Hematopoietic multipotent progenitor cell treated with erythropoietin and hydrocortisone succinate and interleukin-3 and kit ligand, for 6 days (in vitro differentiated cells): ENCODE data around the gene IFNG.
"Not testable (repeated sequence)": the region's sequence is repeated elsewhere in the genome, so short reads cannot be mapped to it uniquely, and the experiment has no call there.

ENCODE experiments used
- DNase-seq: peaks from one replicate; pipeline ENCODE4 v3.0.0-alpha.2; 2015

Gene IFNG

GRCh38 chr12:68159681-68160304 is at the start of gene IFNG:
Gene IFNG (minus strand): TSS chr12:68159740. CDS start chr12:68159615, 125 bp downstream.
- DNase-seq = no peak

GRCh38 chr12:68209048-68209728 is 49.6 kb upstream of the IFNG start:
- not testable (repeated sequence) for DNase-seq

- DNase-seq = no peak
These were observed 47.7 kb upstream of the IFNG start for GRCh38 chr12:68207276-68207675.

- DNase-seq = no peak
These were observed 46.9 kb upstream of the IFNG start for GRCh38 chr12:68206446-68206845.

GRCh38 chr12:68203460-68203875 is 43.9 kb upstream of the IFNG start:
- peak; percentile 18 for DNase-seq

- no peak for DNase-seq
These were observed 41.3 kb upstream of the IFNG start for GRCh38 chr12:68200854-68201253.

- no peak for DNase-seq
These were observed 39.6 kb upstream of the IFNG start for GRCh38 chr12:68199127-68199526.

- DNase-seq = no peak
These were observed 39.1 kb upstream of the IFNG start for GRCh38 chr12:68198507-68199086.

GRCh38 chr12:68190301-68190700 is 30.8 kb upstream of the IFNG start:
- DNase-seq = no peak

GRCh38 chr12:68189821-68190242 is 30.3 kb upstream of the IFNG start:
- peak; percentile 9 for DNase-seq

GRCh38 chr12:68185598-68185997 is 26.1 kb upstream of the IFNG start:
- DNase-seq = no peak

- no peak for DNase-seq
These were observed 21.5 kb upstream of the IFNG start for GRCh38 chr12:68180792-68181744.

GRCh38 chr12:68178774-68179439 is 19.4 kb upstream of the IFNG start:
- no peak for DNase-seq

GRCh38 chr12:68178184-68178583 is 18.6 kb upstream of the IFNG start:
- DNase-seq = no peak

GRCh38 chr12:68177562-68177961 is 18.0 kb upstream of the IFNG start:
- no peak for DNase-seq

GRCh38 chr12:68176257-68176656 is 16.7 kb upstream of the IFNG start:
- DNase-seq = no peak

GRCh38 chr12:68175557-68176061 is 16.1 kb upstream of the IFNG start:
- DNase-seq = no peak

GRCh38 chr12:68174761-68175160 is 15.2 kb upstream of the IFNG start:
- DNase-seq = not testable (repeated sequence)

GRCh38 chr12:68173792-68174191 is 14.3 kb upstream of the IFNG start:
- DNase-seq = no peak

- no peak for DNase-seq
These were observed 11.2 kb upstream of the IFNG start for GRCh38 chr12:68170726-68171125.

GRCh38 chr12:68169213-68169889 is 9.8 kb upstream of the IFNG start:
- DNase-seq = no peak
